A549 (cell line): ENCODE measurements around the gene BBX. TPM values are rescaled to one million over a fixed set of nuclear protein-coding genes. Genes with fewer than 3 reads are reported as not detected.
A peak's percentile ranks its signal among the peaks of the same experiment; 100 is the strongest.

Experiments
- ATAC-seq, 2 experiments: fragments of 200-7000 bp in 1 of 2; fragments of >200 bp in 1 of 2; cut with Nextera tagmentation in 1 of 2; cut with Tn5 transposase in 1 of 2; 3 replicates each; pipeline versions ENCODE4 v1.8.0 to v1.9.1; 2018 to 2020; ENCODE audit warnings: mild to moderate bottlenecking in 1 of 2, moderate library complexity in 1 of 2
- CTCF ChIA-PET: fragments of 300-600 bp; sonication (Branson Sonifier 250); formaldehyde crosslinking; extraction: SDS; loops from one replicate; lab custom pipeline; 2021; ENCODE audit warnings: antibody characterized with exemption, inconsistent platforms; lab: Yijun Ruan, JAX
- POLR2A ChIA-PET: fragments of 350-600 bp; formaldehyde crosslinking; extraction: SDS; loops from one replicate; lab custom pipeline; 2021; ENCODE audit warnings: antibody characterized with exemption, inconsistent platforms; lab: Yijun Ruan, JAX
- DNase-seq, 2 experiments: peaks; one replicate each; pipeline versions ENCODE4 v3.0.0 to v3.0.0-alpha.2; 2011 to 2016; ENCODE audit warnings: low read depth in 1 of 2, low spot score in 1 of 2
- FAIRE-seq: peaks from 2 replicates; lab custom pipeline; 2011; peaks lifted over from hg19 to GRCh38; lab: Jason Lieb, UNC
- H3K27ac ChIP-seq, 2 experiments: fragments of >200 bp; sonication (Bioruptor Twin); formaldehyde crosslinking; 3 replicates each; pipeline ENCODE4 v1.5.1; 2016 to 2017
- H3K4me1 ChIP-seq: fragments of >200 bp; sonication (Bioruptor Twin); formaldehyde crosslinking; 3 replicates; pipeline ENCODE4 v1.6.1; 2016
- H3K4me2 ChIP-seq: fragments of >200 bp; sonication (Bioruptor Twin); formaldehyde crosslinking; 3 replicates; pipeline ENCODE4 v1.6.1; 2016
- H3K4me3 ChIP-seq: fragments of >200 bp; sonication (Bioruptor Twin); formaldehyde crosslinking; 3 replicates; pipeline ENCODE4 v1.5.1; 2016
- H3K9me3 ChIP-seq: fragments of >200 bp; sonication (Bioruptor Twin); formaldehyde crosslinking; 3 replicates; pipeline ENCODE4 v1.6.1; 2016
- ATOH8 ChIP-seq: fragments of 250-450 bp; sonication (Bioruptor Pico); IDR thresholded peaks from 2 replicates; pipeline ENCODE4 v1.5.0; 2020; ENCODE audit warnings: low read depth, mild to moderate bottlenecking, moderate library complexity
- CBX2 ChIP-seq: fragments of 200-600 bp; sonication (generic); IDR thresholded peaks from 2 replicates; pipeline ENCODE4 v1.6.1; 2016; ENCODE audit warnings: low read depth, mild to moderate bottlenecking, borderline replicate concordance
- CHD2 ChIP-seq: fragments of 150-350 bp; IDR thresholded peaks from 2 replicates; pipeline ENCODE4 v1.6.1; 2014; ENCODE audit warnings: low read length; ENCODE audit not compliant: partially characterized antibody
- EP300 ChIP-seq, 2 experiments: fragments of >200 bp; sonication (Bioruptor Twin); formaldehyde crosslinking; IDR thresholded peaks; 2 replicates in 1 of 2; 3 replicates in 1 of 2; pipeline ENCODE4 v1.6.1; 2016 to 2017
- ESRRA ChIP-seq: fragments of 150-350 bp; IDR thresholded peaks from 2 replicates; pipeline ENCODE4 v1.6.1; 2014; ENCODE audit warnings: mild to moderate bottlenecking, low read length, borderline replicate concordance
- FOSL2 ChIP-seq, 2 experiments: fragments of 450-650 bp in 1 of 2; fragments of >200 bp in 1 of 2; sonication (Bioruptor Twin) in 1 of 2; formaldehyde crosslinking; IDR thresholded peaks; 2 replicates each; pipeline versions ENCODE4 v1.5.0 to v1.6.1; 2016 to 2020; ENCODE audit warnings: mild to moderate bottlenecking in 1 of 2, moderate library complexity in 1 of 2
- GATA3 ChIP-seq: IDR thresholded peaks from 2 replicates; pipeline ENCODE4 v1.6.1; 2012; ENCODE audit warnings: borderline replicate concordance
- HEYL ChIP-seq: fragments of 250-450 bp; sonication (Bioruptor Pico); IDR thresholded peaks from 2 replicates; pipeline ENCODE4 v1.8.0; 2021; ENCODE audit warnings: mild to moderate bottlenecking, moderate library complexity
- JUNB ChIP-seq: fragments of >200 bp; sonication (Bioruptor Twin); formaldehyde crosslinking; IDR thresholded peaks from 2 replicates; pipeline ENCODE4 v1.6.1; 2016
- MYC ChIP-seq: IDR thresholded peaks from 2 replicates; pipeline ENCODE4 v1.6.1; 2012; ENCODE audit warnings: mild to moderate bottlenecking, inconsistent platforms, low read length, improper control_type of control experiment, borderline replicate concordance
- NPAS2 ChIP-seq: fragments of 250-450 bp; sonication (Bioruptor Pico); IDR thresholded peaks from 2 replicates; pipeline ENCODE4 v1.8.0; 2022; ENCODE audit warnings: mild to moderate bottlenecking, moderate library complexity, borderline replicate concordance
- PBX3 ChIP-seq: IDR thresholded peaks from 2 replicates; pipeline ENCODE4 v1.6.1; 2012
- POLR2A ChIP-seq: IDR thresholded peaks from 2 replicates; pipeline ENCODE4 v1.6.1; 2012; ENCODE audit warnings: mild to moderate bottlenecking, low read length
- POLR2AphosphoS2 ChIP-seq: conservative IDR thresholded peaks from 2 replicates; pipeline ENCODE4 v1.6.1; 2012; ENCODE audit warnings: low read length, improper control_type of control experiment, inconsistent platforms
- RAD21 ChIP-seq, 2 experiments: fragments of >200 bp in 1 of 2; sonication (Bioruptor Twin) in 1 of 2; formaldehyde crosslinking in 1 of 2; IDR thresholded peaks in 1 of 2; conservative IDR thresholded peaks in 1 of 2; 2 replicates in 1 of 2; 3 replicates in 1 of 2; pipeline ENCODE4 v1.6.1; 2012 to 2018; ENCODE audit warnings: inconsistent platforms in 1 of 2
- RCOR1 ChIP-seq: fragments of 150-350 bp; IDR thresholded peaks from 2 replicates; pipeline ENCODE4 v1.6.1; 2014; ENCODE audit warnings: antibody characterized with exemption, low read length, low read depth
- SMC3 ChIP-seq: fragments of >200 bp; sonication (Bioruptor Twin); formaldehyde crosslinking; IDR thresholded peaks from 3 replicates; pipeline ENCODE4 v1.6.1; 2018; ENCODE audit warnings: inconsistent platforms
- ZFP36 ChIP-seq: fragments of 450-650 bp; IDR thresholded peaks from 2 replicates; pipeline ENCODE4 v1.6.1; 2014; ENCODE audit warnings: borderline replicate concordance; ENCODE audit not compliant: partially characterized antibody
- ZNF302 ChIP-seq: fragments of 250-450 bp; sonication (Bioruptor Pico); IDR thresholded peaks from 2 replicates; pipeline ENCODE4 v1.9.0; 2021; ENCODE audit warnings: inconsistent platforms, mild to moderate bottlenecking, moderate library complexity
- WGBS: methylation state at CpG from one replicate; pipeline ENCODE4 v1.1.6; 2017; ENCODE audit errors: missing lambda C conversion rate; 5-methylcytosine and 5-hydroxymethylcytosine counted together
- polyA plus RNA-seq, 4 experiments: library from polyadenylated mRNA; depleted of rRNA in 3 of 4; stranded (reverse); fragments of >200 nt; fragmentation: RNase III in 1 of 4; extraction: RNeasy Plus Mini Kit Qiagen cat#74134 plus additional on column Dnase treatment in 1 of 4; gene quantifications; 2 replicates in 3 of 4; 3 replicates in 1 of 4; pipeline ENCODE4 v1.2.3, GENCODE V29; 2011 to 2017
- TF ChIP-seq, protein P1 (sequence below): IDR thresholded peaks from 2 replicates; pipeline ENCODE4 v1.6.1; 2012; ENCODE audit warnings: low read depth, borderline replicate concordance
- TF ChIP-seq, protein P2 (sequence below): fragments of >200 bp; sonication (Bioruptor Twin); formaldehyde crosslinking; IDR thresholded peaks from 3 replicates; pipeline ENCODE4 v1.5.1; 2016

BBX gene
- polyA plus RNA-seq, 2 of the 4 experiments (the other 2 are of a cell fraction): 16.7 to 62.8 TPM

GRCh38 chr3:107854733-107855132, 332.0 kb downstream of the BBX start:
- WGBS: 28% methylated on average over 6 of the region's 6 CpGs
- TF ChIP-seq EP300 (IDR thresholded peaks at IDR 0.05) (no peak), POLR2A (no peak), HEYL (CRISPR knock-in tag) (no peak), CBX2 (no peak), JUNB (no peak), ZNF302 (CRISPR knock-in tag) (no peak), SMC3 (no peak), MYC (no peak), ESRRA (no peak), FOSL2 (IDR thresholded peaks at IDR 0.05) (no peak), FOSL2 (CRISPR knock-in tag; IDR thresholded peaks at IDR 0.05) (no peak), NPAS2 (CRISPR knock-in tag) (no peak), ATOH8 (CRISPR knock-in tag) (no peak), ZFP36 (no peak), POLR2AphosphoS2 (no peak), RCOR1 (no peak)
- TF ChIP-seq, protein P1, sequence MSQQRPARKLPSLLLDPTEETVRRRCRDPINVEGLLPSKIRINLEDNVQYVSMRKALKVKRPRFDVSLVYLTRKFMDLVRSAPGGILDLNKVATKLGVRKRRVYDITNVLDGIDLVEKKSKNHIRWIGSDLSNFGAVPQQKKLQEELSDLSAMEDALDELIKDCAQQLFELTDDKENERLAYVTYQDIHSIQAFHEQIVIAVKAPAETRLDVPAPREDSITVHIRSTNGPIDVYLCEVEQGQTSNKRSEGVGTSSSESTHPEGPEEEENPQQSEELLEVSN: no peak
- DNase-seq (no peak), FAIRE-seq (no peak), ATAC-seq (no peak)
- Histone ChIP-seq H3K27ac (no peak overlapping the region), H3K4me2 (no peak overlapping the region), H3K4me1 (no peaks in the 10 kb centered on the region), H3K9me3 (no peaks in the 10 kb centered on the region), H3K4me3 (no peak overlapping the region)
- POLR2A ChIA-PET: no interaction called here
- CTCF ChIA-PET: interaction anchor here (0.8 to 3.2 kb wide), 5 partner anchors 9 to 129 kb away, joined by 3 to 21 read pairs (median 3); no protein-coding TSS in a partner anchor

- DNase-seq (peak; percentile 16 to 72), ATAC-seq (peak; percentile 97 to 100; a peak in 5 of 6 replicates), FAIRE-seq (no peak)
- Histone ChIP-seq H3K4me3 (no peak overlapping the region), H3K9me3 (no peaks in the 10 kb centered on the region), H3K4me1 (no peaks in the 10 kb centered on the region), H3K27ac (no peak overlapping the region), H3K4me2 (no peak overlapping the region)
- WGBS: 41% methylated on average over 5 of the region's 5 CpGs
- ChIA-PET POLR2A (no interaction called here), CTCF (interaction anchor here (0.8 to 3.2 kb wide), 8 partner anchors 10 to 628 kb away, joined by 3 to 21 read pairs (median 3); no protein-coding TSS in a partner anchor)
- TF ChIP-seq GATA3 (no peak), MYC (no peak), SMC3 (0 out of 3 replicates have a peak, but pooled peaks have one; percentile 14), RAD21 (conservative IDR thresholded peaks at IDR 0.05 in 1 of 2, IDR thresholded peaks at IDR 0.05 in 1 of 2) (peak; percentile 15 to 35; a peak in 2 of 5 replicates), PBX3 (no peak), CHD2 (no peak)
- TF ChIP-seq, protein P2, sequence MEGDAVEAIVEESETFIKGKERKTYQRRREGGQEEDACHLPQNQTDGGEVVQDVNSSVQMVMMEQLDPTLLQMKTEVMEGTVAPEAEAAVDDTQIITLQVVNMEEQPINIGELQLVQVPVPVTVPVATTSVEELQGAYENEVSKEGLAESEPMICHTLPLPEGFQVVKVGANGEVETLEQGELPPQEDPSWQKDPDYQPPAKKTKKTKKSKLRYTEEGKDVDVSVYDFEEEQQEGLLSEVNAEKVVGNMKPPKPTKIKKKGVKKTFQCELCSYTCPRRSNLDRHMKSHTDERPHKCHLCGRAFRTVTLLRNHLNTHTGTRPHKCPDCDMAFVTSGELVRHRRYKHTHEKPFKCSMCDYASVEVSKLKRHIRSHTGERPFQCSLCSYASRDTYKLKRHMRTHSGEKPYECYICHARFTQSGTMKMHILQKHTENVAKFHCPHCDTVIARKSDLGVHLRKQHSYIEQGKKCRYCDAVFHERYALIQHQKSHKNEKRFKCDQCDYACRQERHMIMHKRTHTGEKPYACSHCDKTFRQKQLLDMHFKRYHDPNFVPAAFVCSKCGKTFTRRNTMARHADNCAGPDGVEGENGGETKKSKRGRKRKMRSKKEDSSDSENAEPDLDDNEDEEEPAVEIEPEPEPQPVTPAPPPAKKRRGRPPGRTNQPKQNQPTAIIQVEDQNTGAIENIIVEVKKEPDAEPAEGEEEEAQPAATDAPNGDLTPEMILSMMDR: peak; percentile 35; the same call in 2 of the 3 replicates
Observed at GRCh38 chr3:107855710-107856109, 332.9 kb downstream of the BBX start.
